Dendritic cell treated with granulocyte-macrophage colony-stimulating factor and Interleukin-4, amounts not matched to agents 40 ng/mL and 50 ng/mL, for 4 days (primary cell): ENCODE results near the gene SSU72.
A peak's percentile ranks its signal among the peaks of the same experiment; 100 is the strongest.

Experiments used
- H3K27ac Mint-ChIP-seq: one replicate; pipeline ENCODE4 v1.8.0; 2022; ENCODE audit warnings: mild to moderate bottlenecking, mixed read lengths
- H3K27me3 Mint-ChIP-seq: one replicate; pipeline ENCODE4 v1.8.0; 2022; ENCODE audit warnings: mild to moderate bottlenecking, mixed read lengths
- H3K36me3 Mint-ChIP-seq: one replicate; pipeline ENCODE4 v1.8.0; 2022; ENCODE audit warnings: low read depth, mixed read lengths
- H3K4me1 Mint-ChIP-seq: one replicate; pipeline ENCODE4 v1.8.0; 2022; ENCODE audit warnings: low read depth, mixed read lengths
- H3K4me3 Mint-ChIP-seq: one replicate; pipeline ENCODE4 v1.8.0; 2022; ENCODE audit warnings: mild to moderate bottlenecking, moderate library complexity, mixed read lengths
- H3K9me3 Mint-ChIP-seq: one replicate; pipeline ENCODE4 v1.8.0; 2022; ENCODE audit warnings: mixed read lengths
- intact Hi-C: fragments of 100-400 bp; cut with micrococcal nuclease; formaldehyde crosslinking; loops from one replicate; pipeline ENCODE4 v1.15.0; 2022

The SSU72 gene

GRCh38 chr1:1603671-1604373, 29.2 kb upstream of the SSU72 start:
- intact Hi-C loops, result no loop called here
- Mint-ChIP-seq H3K9me3 (no peaks in the 10 kb centered on the region), H3K4me3 (no peak overlapping the region), H3K27ac (no peak overlapping the region), H3K4me1 (peaks cover 46% of the 10 kb centered on the region), H3K36me3 (no peaks in the 10 kb centered on the region), H3K27me3 (peaks cover 6% of the 10 kb centered on the region)

GRCh38 chr1:1602968-1603506, 28.4 kb upstream of the SSU72 start:
- no peaks in the 10 kb centered on the region for H3K9me3 Mint-ChIP-seq
- no peak overlapping the region for H3K27ac Mint-ChIP-seq
- no peaks in the 10 kb centered on the region for H3K36me3 Mint-ChIP-seq
- peaks cover 9% of the 10 kb centered on the region for H3K27me3 Mint-ChIP-seq
- intact Hi-C loops, result no loop called here
- H3K4me3 Mint-ChIP-seq, result no peak overlapping the region
- peaks cover 48% of the 10 kb centered on the region for H3K4me1 Mint-ChIP-seq

GRCh38 chr1:1602304-1602967, 27.8 kb upstream of the SSU72 start:
- H3K27ac Mint-ChIP-seq, result no peak overlapping the region
- H3K4me3 Mint-ChIP-seq, result no peak overlapping the region
- H3K4me1 Mint-ChIP-seq, result peaks cover 49% of the 10 kb centered on the region
- intact Hi-C loops, result no loop called here
- H3K36me3 Mint-ChIP-seq, result no peaks in the 10 kb centered on the region
- H3K27me3 Mint-ChIP-seq, result peaks cover 13% of the 10 kb centered on the region
- H3K9me3 Mint-ChIP-seq, result no peaks in the 10 kb centered on the region

GRCh38 chr1:1601564-1602303, 27.1 kb upstream of the SSU72 start:
- Mint-ChIP-seq H3K27me3 (peaks cover 13% of the 10 kb centered on the region), H3K4me1 (peaks cover 41% of the 10 kb centered on the region), H3K9me3 (no peaks in the 10 kb centered on the region), H3K4me3 (no peak overlapping the region), H3K36me3 (no peaks in the 10 kb centered on the region), H3K27ac (no peak overlapping the region)
- intact Hi-C loops, result no loop called here

- peak overlapping the region; percentile 15 for H3K27ac Mint-ChIP-seq
These were observed 26.3 kb upstream of the SSU72 start for GRCh38 chr1:1600861-1601563.

GRCh38 chr1:1599935-1600860, 25.5 kb upstream of the SSU72 start, which contains the start of gene FNDC10:
Gene FNDC10 (minus strand): TSS chr1:1600135. CDS start chr1:1600015, 120 bp downstream.
- H3K36me3 Mint-ChIP-seq, result no peaks in the 10 kb centered on the region
- H3K4me1 Mint-ChIP-seq, result peaks cover 39% of the 10 kb centered on the region
- intact Hi-C loops, result no loop called here
- peak within 1 kb of the TSS; percentile 71 for H3K4me3 Mint-ChIP-seq
- H3K9me3 Mint-ChIP-seq, result no peaks in the 10 kb centered on the region
- peaks cover 13% of the 10 kb centered on the region for H3K27me3 Mint-ChIP-seq
- peak within 1 kb of the TSS; percentile 40 for H3K27ac Mint-ChIP-seq

More at GRCh38 chr1:1600861-1601563, 26.3 kb upstream of the SSU72 start:
- intact Hi-C loops, result no loop called here
- H3K9me3 Mint-ChIP-seq, result no peaks in the 10 kb centered on the region
- H3K4me1 Mint-ChIP-seq, result peaks cover 39% of the 10 kb centered on the region
- peak overlapping the region; percentile 61 for H3K4me3 Mint-ChIP-seq
- no peaks in the 10 kb centered on the region for H3K36me3 Mint-ChIP-seq
- H3K27me3 Mint-ChIP-seq, result peaks cover 13% of the 10 kb centered on the region

- H3K36me3 Mint-ChIP-seq, result no peaks in the 10 kb centered on the region
- H3K27ac Mint-ChIP-seq, result peak overlapping the region; percentile 40
- intact Hi-C loops, result no loop called here
- H3K4me1 Mint-ChIP-seq, result peaks cover 39% of the 10 kb centered on the region
- no peaks in the 10 kb centered on the region for H3K9me3 Mint-ChIP-seq
- H3K4me3 Mint-ChIP-seq, result peak overlapping the region; percentile 71
- H3K27me3 Mint-ChIP-seq, result peaks cover 13% of the 10 kb centered on the region
These were observed 24.6 kb upstream of the SSU72 start for GRCh38 chr1:1599030-1599934.

GRCh38 chr1:1598720-1599029, 24.0 kb upstream of the SSU72 start:
- Mint-ChIP-seq H3K4me3 (peak overlapping the region; percentile 71), H3K27ac (peak overlapping the region; percentile 40), H3K9me3 (no peaks in the 10 kb centered on the region), H3K27me3 (peaks cover 13% of the 10 kb centered on the region), H3K36me3 (no peaks in the 10 kb centered on the region), H3K4me1 (peaks cover 39% of the 10 kb centered on the region)
- intact Hi-C loops, result no loop called here

- Mint-ChIP-seq H3K27me3 (peaks cover 13% of the 10 kb centered on the region), H3K27ac (no peak overlapping the region), H3K4me3 (no peak overlapping the region), H3K4me1 (peaks cover 34% of the 10 kb centered on the region), H3K9me3 (no peaks in the 10 kb centered on the region), H3K36me3 (no peaks in the 10 kb centered on the region)
- intact Hi-C loops, result no loop called here
These were observed 23.5 kb upstream of the SSU72 start for GRCh38 chr1:1598051-1598719.

- H3K27ac Mint-ChIP-seq, result no peak overlapping the region
- H3K27me3 Mint-ChIP-seq, result peaks cover 13% of the 10 kb centered on the region
- H3K4me1 Mint-ChIP-seq, result peaks cover 26% of the 10 kb centered on the region
- intact Hi-C loops, result no loop called here
- H3K9me3 Mint-ChIP-seq, result no peaks in the 10 kb centered on the region
- no peaks in the 10 kb centered on the region for H3K36me3 Mint-ChIP-seq
- H3K4me3 Mint-ChIP-seq, result no peak overlapping the region
These were observed 22.7 kb upstream of the SSU72 start for GRCh38 chr1:1597275-1597930.

- Mint-ChIP-seq H3K36me3 (no peaks in the 10 kb centered on the region), H3K9me3 (no peaks in the 10 kb centered on the region), H3K4me3 (no peak overlapping the region), H3K27me3 (peaks cover 13% of the 10 kb centered on the region), H3K27ac (no peak overlapping the region), H3K4me1 (peaks cover 19% of the 10 kb centered on the region)
- intact Hi-C loops, result no loop called here
These were observed 22.0 kb upstream of the SSU72 start for GRCh38 chr1:1596493-1597274.
